GM19099 (cell line): ENCODE measurements around the gene RGL4.

Experiments used
- POLR2A ChIP-seq: IDR thresholded peaks from 3 replicates; pipeline ENCODE4 v1.6.1; 2011; ENCODE audit warnings: low read depth; ENCODE audit not compliant: insufficient read length; ENCODE audit errors: extremely low read depth

Gene RGL4

GRCh38 chr22:23695141-23695540, 4.3 kb downstream of the RGL4 start:
- TF ChIP-seq POLR2A, result no peak

GRCh38 chr22:23695571-23696325, 4.9 kb downstream of the RGL4 start:
- TF ChIP-seq POLR2A, result no peak

- TF ChIP-seq POLR2A, result peak; percentile 17
These were observed 5.6 kb downstream of the RGL4 start for GRCh38 chr22:23696326-23696851.

- TF ChIP-seq POLR2A, result no peak
These were observed 6.5 kb downstream of the RGL4 start for GRCh38 chr22:23697031-23697970.

- no peak for TF ChIP-seq POLR2A
These were observed 7.3 kb downstream of the RGL4 start for GRCh38 chr22:23698094-23698493.

- TF ChIP-seq POLR2A, result no peak
These were observed 7.9 kb downstream of the RGL4 start for GRCh38 chr22:23698673-23699235.

- no peak for TF ChIP-seq POLR2A
These were observed 9.9 kb downstream of the RGL4 start for GRCh38 chr22:23700706-23701105.

GRCh38 chr22:23704062-23704461, 13.2 kb downstream of the RGL4 start:
- TF ChIP-seq POLR2A, result no peak

GRCh38 chr22:23704829-23705228, 14.0 kb downstream of the RGL4 start:
- TF ChIP-seq POLR2A, result no peak

- no peak for TF ChIP-seq POLR2A
These were observed 14.5 kb downstream of the RGL4 start for GRCh38 chr22:23705358-23705757.

GRCh38 chr22:23708270-23708669, 17.5 kb downstream of the RGL4 start:
- no peak for TF ChIP-seq POLR2A

GRCh38 chr22:23709107-23709506, 18.3 kb downstream of the RGL4 start:
- no peak for TF ChIP-seq POLR2A

- no peak for TF ChIP-seq POLR2A
These were observed 21.4 kb downstream of the RGL4 start for GRCh38 chr22:23712256-23712655.

GRCh38 chr22:23713696-23714595, 23.1 kb downstream of the RGL4 start:
- no peak for TF ChIP-seq POLR2A
